DMS53 (cell line): ENCODE results near the gene TSPEAR.

Source experiments
- DNase-seq: peaks from one replicate; lab custom pipeline; 2025; lab: John Stamatoyannopoulos, UW

TSPEAR gene

GRCh38 chr21:44483288-44484237 is 227.8 kb downstream of the TSPEAR start:
- DNase-seq: no peak

- DNase-seq: no peak
Measured at GRCh38 chr21:44482581-44483287, 228.6 kb downstream of the TSPEAR start.

DNA sequence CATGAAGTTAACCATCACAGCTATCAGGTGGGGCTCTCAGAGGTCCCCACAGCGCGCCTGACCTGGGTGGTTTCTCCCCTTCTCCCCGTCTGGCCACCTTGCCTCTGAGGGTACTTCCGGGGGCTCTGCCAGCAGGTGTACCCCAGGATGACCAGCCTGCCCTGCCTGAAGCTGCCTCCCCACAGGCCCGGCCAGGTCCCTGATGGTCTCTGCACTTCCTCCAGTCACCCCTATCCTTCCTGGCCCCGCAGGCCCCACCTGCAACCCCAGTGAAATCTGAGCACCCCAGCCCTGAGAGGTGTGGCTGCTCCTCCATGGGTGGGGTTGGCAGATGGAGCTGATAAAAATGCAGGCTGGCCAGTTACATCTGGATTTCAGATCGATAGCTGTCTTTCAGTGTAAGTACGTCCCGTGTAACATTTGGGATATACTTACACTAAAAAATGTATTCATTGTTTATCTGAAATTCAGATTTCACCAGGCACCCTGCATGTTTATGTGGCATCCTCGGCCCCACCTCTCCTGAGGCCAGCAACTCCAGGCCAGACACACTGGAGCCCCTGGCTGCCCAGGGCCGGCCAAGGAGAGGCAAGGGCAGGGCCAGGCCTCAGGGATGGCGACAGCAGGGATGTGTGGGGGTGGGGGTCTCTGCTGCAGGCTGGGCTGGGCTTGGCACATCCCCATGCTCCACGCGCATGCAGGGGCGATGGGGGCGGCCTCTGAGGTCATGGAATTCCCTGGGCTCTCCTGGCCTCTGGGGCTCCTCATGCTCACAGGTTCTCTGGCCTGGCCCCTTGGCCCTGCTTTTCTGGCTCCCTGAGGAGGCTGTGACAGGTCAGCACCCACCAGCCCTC is 230.9 kb downstream of the TSPEAR start:
- no peak for DNase-seq

- peak; percentile 62 for DNase-seq
Measured at GRCh38 chr21:44479556-44480199, 231.7 kb downstream of the TSPEAR start.

DNA sequence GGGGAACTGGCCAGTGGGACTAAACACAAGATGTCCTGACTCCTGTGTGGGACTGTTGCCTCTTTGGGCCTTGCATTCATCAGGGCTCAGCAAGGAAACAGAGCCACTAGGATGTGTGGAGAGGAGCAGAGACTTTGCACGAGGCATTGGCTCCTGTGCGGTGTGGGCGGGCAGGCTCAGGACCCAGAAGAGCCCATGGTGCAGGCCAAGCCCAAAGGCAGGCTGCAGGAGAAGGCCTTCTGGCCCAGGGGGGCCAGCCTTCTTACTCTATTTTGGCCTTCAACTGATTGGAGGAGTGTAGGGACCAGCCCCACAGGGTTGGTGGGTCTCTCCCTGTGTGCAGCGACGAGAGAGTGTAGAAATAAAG is 232.6 kb downstream of the TSPEAR start:
- DNase-seq: no peak

DNA sequence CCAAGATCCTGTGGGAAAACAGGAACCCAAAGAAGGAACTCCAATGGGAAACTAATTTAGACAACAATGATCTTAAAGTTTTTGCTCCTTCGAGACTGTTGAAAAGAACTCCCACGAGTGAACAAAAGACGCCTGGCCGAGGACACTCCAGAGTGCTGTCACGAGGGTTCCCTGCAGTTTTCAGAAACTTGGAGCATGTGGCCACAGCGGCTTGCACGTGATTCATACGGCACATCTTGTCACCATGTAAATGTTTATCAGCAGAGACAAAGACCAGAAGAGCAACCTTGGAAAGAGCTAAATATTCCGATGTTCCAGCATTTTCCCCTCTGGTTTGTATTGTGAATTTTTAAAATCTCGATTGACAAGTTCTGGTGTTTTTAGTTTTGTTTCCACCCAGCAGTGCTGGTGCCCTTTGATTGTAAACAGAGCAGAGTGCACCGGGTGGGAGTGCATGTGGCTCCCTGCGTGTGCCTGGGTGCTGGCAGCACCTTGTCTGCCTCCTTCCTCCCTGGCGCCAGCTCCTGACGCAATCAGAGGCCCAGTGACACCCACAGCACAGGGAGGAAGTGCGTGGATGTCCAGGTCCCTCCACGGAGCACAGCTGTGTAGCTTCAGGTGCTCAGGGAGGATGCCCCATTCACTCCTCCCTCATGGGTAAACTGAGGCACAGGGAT is 233.1 kb downstream of the TSPEAR start:
- no peak for DNase-seq

GRCh38 chr21:44477712-44478111 is 233.7 kb downstream of the TSPEAR start:
- peak; percentile 18 for DNase-seq

- DNase-seq: no peak
Measured at GRCh38 chr21:44477131-44477530, 234.2 kb downstream of the TSPEAR start.

DNA sequence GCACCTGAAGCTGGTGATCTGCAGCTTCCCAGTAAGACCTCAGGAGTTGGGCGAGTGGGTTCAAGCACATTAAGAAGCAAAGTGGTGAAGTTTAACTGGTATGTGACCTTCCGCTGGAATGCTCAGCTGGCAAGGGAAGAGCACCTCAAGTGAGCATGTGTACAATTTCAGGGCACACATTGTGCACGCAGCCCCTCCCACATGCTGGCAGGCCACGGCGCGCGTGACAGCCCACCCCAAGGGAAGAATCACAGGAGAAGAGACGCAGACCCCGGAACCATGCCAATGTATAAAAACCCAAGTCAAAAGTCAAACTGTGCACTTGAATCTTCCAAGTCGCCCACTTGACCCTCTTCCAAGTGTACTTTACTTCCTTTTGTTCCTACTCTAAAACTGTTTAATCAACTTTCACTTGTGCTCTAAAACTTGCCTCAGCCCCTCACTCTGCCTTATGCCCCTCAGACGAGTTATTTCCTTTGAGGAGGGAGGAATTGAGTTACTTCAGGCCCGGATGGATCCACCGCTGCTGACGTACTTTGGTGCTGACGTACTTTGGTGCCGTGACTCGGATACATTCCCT is 236.0 kb downstream of the TSPEAR start:
- DNase-seq: no peak

DNA sequence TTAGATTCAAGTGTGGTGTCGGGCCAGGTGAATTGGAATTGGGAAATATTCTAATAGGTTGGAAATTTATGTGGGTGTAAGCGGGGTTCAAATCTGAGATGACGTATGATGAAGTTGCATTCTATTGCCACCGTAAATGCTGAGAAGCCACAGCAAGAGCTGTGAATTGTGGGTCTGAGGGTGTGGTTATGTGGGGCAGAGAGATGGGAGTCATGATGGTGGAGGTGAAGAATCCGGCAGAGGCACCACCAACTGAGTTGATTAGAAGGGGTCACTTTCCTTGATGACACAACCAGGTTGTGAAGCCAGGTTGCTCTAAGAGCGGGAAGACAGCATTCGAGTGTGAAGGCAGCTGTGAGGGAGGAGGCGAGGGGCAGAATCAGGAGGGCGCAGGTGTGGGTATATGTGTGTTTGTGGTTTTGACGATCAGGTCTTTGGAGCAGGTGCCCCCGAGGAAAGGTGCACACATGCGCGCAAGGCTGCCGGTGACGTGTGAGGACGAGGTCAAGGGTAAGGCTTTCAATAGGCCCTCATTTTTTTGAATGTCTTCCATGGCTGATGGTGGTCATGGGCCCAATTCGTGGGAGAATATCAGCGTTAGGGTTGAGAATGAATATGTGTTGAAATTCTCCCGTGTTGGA is 237.3 kb downstream of the TSPEAR start:
- no peak for DNase-seq

- DNase-seq: no peak
Measured at GRCh38 chr21:44471996-44472395, 239.4 kb downstream of the TSPEAR start.

DNA sequence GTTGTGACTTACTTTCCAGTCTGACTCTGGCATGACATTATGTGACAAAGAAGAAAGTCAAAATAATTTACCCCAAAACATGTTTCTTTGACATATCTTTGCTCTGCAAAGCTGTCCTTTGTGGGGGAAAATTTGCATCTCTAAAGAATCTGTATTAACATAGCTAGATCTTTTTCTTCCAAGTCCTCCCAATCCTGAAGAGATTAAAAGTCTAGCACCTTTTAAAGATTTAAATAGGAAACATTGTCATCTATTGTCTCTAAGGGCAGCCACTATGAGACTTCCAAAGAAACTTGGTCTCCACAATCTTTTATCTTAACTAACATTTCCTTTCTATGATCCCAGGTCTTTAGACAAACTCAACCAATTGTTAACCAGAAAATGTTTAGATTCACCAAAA is 240.0 kb downstream of the TSPEAR start:
- no peak for DNase-seq

DNA sequence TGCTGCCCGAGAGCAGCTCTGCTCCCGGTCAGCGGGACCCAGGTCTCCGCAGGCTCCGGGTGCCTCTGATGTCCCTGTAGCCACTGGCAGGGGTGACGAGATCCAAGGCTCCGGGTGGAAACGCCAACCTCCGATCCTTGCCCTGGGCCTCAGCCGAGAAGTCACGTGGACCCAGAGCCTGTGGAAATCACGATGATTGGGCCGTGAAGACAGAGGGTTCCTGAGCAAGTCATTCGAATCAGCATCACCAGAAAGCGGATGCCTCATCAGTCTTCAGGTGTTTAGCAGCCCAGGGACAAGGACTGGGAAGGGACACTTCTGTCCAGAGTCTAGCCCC is 243.5 kb downstream of the TSPEAR start:
- no peak for DNase-seq

DNA sequence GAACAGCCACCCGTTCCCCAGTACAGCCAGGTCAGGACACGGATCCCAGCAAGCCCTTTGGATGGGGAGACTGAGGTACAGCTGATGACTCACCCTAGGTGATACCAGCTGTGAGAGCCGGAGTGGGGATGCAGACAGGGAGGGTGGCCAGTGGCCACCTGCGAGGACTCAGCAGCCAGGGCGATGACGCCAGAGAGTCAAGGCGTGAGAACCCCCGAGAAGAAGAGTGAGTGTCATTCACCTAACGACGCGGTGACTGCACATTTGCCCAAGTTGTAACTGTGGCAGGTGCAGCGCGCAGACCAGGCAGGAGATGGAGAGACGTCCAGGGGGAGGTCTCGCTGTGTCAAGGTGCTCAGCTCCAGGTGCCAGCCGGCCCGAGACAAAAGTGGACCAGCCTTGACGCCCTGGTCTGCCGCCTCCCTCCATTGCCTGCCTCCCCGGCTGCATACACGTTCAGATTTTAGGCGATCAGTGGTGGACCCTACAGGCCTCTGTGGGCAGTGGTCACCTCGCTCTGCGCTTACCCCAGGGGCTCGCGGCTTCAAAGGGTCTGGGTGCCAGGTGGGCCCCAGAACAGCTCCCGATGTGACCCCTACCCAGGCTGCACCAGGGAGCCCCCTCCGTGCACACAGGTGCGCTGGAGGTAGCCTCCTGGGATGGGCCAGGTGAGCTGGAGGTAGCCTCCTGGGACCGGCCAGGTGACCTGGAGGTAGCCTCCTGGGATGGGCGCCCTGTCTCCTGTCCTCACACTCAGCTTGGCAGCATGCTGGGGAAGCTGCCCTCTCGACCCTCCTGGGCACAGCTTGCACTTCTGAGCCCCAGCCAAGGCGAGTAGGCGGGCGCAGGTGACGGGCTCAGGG is 244.1 kb downstream of the TSPEAR start:
- peak; percentile 42 for DNase-seq

GRCh38 chr21:44466351-44466954 is 244.9 kb downstream of the TSPEAR start:
- peak; percentile 57 for DNase-seq

DNA sequence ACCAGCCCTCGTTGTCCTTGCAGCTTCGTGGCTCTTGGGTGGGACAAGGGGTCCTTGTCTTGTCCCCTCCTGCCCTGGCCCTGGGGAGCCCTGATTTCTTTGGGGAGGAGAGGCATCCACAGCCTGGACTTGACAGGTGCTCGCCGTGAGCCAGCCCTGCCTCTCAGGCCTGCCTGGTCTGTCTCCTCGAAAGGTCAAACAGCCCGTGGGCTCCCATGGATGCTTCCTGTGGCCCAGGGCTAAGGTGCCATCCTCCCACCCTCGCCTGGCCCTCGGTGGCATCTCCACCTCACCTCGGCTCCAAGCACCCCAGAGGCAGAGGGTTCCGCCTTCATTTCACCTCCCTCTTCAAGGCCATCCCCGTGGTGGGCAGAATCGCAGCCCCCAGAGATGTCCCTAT is 247.0 kb downstream of the TSPEAR start:
- DNase-seq: no peak

DNA sequence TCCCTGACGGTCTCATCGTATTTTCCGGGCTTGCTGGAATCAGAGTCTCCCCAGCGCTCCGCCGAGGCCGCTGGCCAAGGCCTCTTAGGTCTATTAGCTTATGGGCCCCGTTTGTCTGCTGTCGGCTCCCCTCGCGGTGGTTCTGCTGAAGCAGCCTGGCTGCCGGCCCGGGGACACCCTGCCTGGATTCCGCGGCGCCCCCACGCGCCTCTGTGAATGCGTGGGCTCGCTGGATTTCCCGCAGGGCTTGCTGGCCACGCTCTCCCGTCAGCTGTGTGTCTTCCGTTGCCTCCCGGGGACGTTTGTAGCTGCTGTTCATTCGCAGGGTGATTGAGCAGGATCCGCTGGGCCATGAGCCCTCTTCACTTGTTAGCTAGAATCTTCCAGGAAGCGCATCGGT is 247.6 kb downstream of the TSPEAR start:
- no peak for DNase-seq

DNA sequence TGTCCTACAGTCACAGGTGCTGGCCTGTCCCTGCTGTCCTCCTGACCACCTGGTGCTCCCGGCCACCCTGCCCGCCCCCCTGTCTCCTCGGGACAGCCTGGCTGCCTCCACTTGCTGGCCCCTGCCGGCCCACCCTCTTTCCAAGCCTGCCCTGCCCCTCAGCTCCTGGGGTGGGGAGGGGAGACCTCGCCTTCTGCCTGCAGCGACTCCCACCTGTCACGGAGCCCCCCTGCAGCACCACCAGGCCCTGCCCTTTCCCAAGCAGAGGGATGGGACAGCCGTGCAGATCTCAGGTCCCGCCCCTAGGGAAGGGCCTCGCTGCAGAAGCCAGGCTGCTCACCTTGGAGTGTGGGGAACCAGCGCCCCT is 248.6 kb downstream of the TSPEAR start:
- no peak for DNase-seq
